Peyer's patch (tissue), 4 donors: ENCODE results near the gene CYREN. TPM values are rescaled to one million over a fixed set of nuclear protein-coding genes. Genes with fewer than 3 reads are reported as not detected.

ENCODE experiments used
- DNase-seq, 3 donors: peaks; one replicate each; pipeline ENCODE4 v3.0.0-alpha.2; 2017 to 2019
- H3K27ac ChIP-seq, 4 donors: fragments of 200-600 bp; sonication (generic); one replicate each; pipeline ENCODE4 v1.5.1; 2016 to 2019
- H3K27me3 ChIP-seq, 2 donors: fragments of 200-600 bp; sonication (generic); one replicate each; pipeline ENCODE4 v1.5.1; 2019
- H3K36me3 ChIP-seq, 3 donors: fragments of 200-600 bp; sonication (generic); one replicate each; pipeline ENCODE4 v1.5.1; 2016 to 2019
- H3K4me1 ChIP-seq, 4 donors: fragments of 200-600 bp; sonication (generic); one replicate each; pipeline ENCODE4 v1.5.1; 2016 to 2019
- H3K4me3 ChIP-seq, 4 donors: fragments of 200-600 bp; sonication (generic); 1 replicate in 3 of 4; 2 replicates in 1 of 4; pipeline ENCODE4 v1.5.1; 2016 to 2019; ENCODE audit warnings: mild to moderate bottlenecking in 1 of 4
- H3K9me3 ChIP-seq, 4 donors: fragments of 200-600 bp; sonication (generic); one replicate each; pipeline ENCODE4 v1.5.1; 2016 to 2019; ENCODE audit warnings: mild to moderate bottlenecking in 1 of 4
- POLR2A ChIP-seq, 2 donors: fragments of 450-650 bp; IDR thresholded peaks; one replicate each; pipeline ENCODE4 v1.5.1; 2017; ENCODE audit warnings: antibody characterized with exemption in 2 of 2, mild to moderate bottlenecking in 2 of 2, moderate library complexity in 2 of 2
- total RNA-seq, 4 donors: library from RNA; depleted of rRNA; stranded (reverse); fragments of >200 nt; gene quantifications; one replicate each; pipeline ENCODE4 v1.1.0, GENCODE V29; 2016
- TF ChIP-seq, protein P1 (sequence below), 6 experiments: fragments of 450-650 bp in 4 of 6; fragments of 200-600 bp in 2 of 6; sonication (generic) in 1 of 6; IDR thresholded peaks; one replicate each; pipeline ENCODE4 v1.5.1; 2017 to 2019; ENCODE audit warnings: antibody characterized with exemption in 6 of 6, mild to moderate bottlenecking in 3 of 6, moderate library complexity in 1 of 6

CYREN gene
- total RNA-seq, 4 donors from 2014 or later, result 32.4 to 66.8 (median 42.5) TPM

- Histone ChIP-seq H3K27me3 (no peaks in the 10 kb centered on the region), H3K9me3 (no peaks in the 10 kb centered on the region), H3K4me3 (no peak overlapping the region), H3K27ac (peak overlapping the region in 3 of 4 donors; percentile 53 to 65 (median 55)), H3K4me1 (peaks cover 3 to 18% (median 10%) of the 10 kb centered on the region in 4 donors), H3K36me3 (peaks cover 0 to 23% (median 0%) of the 10 kb centered on the region in 3 donors)
- no peak for DNase-seq
- TF ChIP-seq, protein P1, sequence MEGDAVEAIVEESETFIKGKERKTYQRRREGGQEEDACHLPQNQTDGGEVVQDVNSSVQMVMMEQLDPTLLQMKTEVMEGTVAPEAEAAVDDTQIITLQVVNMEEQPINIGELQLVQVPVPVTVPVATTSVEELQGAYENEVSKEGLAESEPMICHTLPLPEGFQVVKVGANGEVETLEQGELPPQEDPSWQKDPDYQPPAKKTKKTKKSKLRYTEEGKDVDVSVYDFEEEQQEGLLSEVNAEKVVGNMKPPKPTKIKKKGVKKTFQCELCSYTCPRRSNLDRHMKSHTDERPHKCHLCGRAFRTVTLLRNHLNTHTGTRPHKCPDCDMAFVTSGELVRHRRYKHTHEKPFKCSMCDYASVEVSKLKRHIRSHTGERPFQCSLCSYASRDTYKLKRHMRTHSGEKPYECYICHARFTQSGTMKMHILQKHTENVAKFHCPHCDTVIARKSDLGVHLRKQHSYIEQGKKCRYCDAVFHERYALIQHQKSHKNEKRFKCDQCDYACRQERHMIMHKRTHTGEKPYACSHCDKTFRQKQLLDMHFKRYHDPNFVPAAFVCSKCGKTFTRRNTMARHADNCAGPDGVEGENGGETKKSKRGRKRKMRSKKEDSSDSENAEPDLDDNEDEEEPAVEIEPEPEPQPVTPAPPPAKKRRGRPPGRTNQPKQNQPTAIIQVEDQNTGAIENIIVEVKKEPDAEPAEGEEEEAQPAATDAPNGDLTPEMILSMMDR (IDR thresholded peaks at IDR 0.05), result no peak
- TF ChIP-seq POLR2A (IDR thresholded peaks at IDR 0.05), result no peak
Measured at GRCh38 chr7:135160858-135161653, 9.5 kb downstream of the CYREN start.

DNA sequence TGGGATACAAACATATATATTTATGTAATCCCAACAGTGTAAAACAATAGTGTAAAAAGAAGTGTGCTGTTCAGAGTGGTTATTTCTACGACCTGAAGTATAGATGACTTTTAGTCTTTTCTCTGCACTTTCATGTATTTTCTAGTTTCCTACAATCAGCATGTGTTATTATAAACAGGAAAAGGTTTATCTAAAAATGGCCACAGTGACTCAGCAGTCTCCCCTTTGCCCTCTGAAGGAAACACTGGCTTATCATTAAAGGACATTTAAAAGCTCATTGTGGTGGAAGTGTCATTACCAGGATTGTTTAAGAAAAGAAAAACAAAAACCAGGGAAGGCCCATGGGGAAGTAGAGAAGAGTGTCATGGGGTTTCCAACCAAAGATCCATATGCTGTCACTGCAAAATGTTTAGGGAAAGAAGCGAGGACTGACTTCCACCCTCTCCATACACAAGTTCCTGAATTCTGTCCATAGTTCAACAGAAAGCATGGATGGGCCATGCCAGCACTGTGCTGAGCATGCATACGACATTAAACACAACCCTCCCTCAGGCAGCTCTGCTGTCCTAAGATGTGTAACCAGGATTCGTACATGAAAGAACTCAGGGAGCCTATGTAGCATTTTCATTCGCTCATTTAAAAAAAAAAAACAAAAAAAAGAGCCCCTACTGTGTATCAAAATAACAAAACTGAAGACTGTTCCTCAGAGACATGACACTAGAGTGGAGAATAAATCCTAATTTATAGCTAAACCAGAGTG, 10.2 kb downstream of the CYREN start:
- H3K9me3 ChIP-seq, result no peaks in the 10 kb centered on the region
- TF ChIP-seq POLR2A (IDR thresholded peaks at IDR 0.05), result no peak
- TF ChIP-seq, protein P1 (IDR thresholded peaks at IDR 0.05), result no peak
- no peaks in the 10 kb centered on the region for H3K27me3 ChIP-seq
- H3K27ac ChIP-seq, result peak overlapping the region in 3 of 4 donors; percentile 53 to 65 (median 55)
- H3K36me3 ChIP-seq, result peaks cover 0 to 15% (median 0%) of the 10 kb centered on the region in 3 donors
- DNase-seq, result no peak
- peaks cover 3 to 18% (median 10%) of the 10 kb centered on the region in 4 donors for H3K4me1 ChIP-seq
- no peak overlapping the region for H3K4me3 ChIP-seq

GRCh38 chr7:135159359-135160085, 11.0 kb downstream of the CYREN start:
- TF ChIP-seq, protein P1 (IDR thresholded peaks at IDR 0.05), result no peak
- TF ChIP-seq POLR2A (IDR thresholded peaks at IDR 0.05), result no peak
- peak overlapping the region in 3 of 4 donors; percentile 53 to 65 (median 55) for H3K27ac ChIP-seq
- no peak for DNase-seq
- no peak overlapping the region for H3K4me3 ChIP-seq
- H3K36me3 ChIP-seq, result peaks cover 0 to 8% (median 0%) of the 10 kb centered on the region in 3 donors
- H3K27me3 ChIP-seq, result no peaks in the 10 kb centered on the region
- H3K4me1 ChIP-seq, result peaks cover 3 to 18% (median 10%) of the 10 kb centered on the region in 4 donors
- H3K9me3 ChIP-seq, result no peaks in the 10 kb centered on the region

GRCh38 chr7:135158874-135159273, 11.6 kb downstream of the CYREN start:
- peak overlapping the region in 1 of 4 donors; percentile 36 for H3K27ac ChIP-seq
- TF ChIP-seq, protein P1 (IDR thresholded peaks at IDR 0.05), result no peak
- no peak for TF ChIP-seq POLR2A (IDR thresholded peaks at IDR 0.05)
- peaks cover 3 to 18% (median 10%) of the 10 kb centered on the region in 4 donors for H3K4me1 ChIP-seq

DNA sequence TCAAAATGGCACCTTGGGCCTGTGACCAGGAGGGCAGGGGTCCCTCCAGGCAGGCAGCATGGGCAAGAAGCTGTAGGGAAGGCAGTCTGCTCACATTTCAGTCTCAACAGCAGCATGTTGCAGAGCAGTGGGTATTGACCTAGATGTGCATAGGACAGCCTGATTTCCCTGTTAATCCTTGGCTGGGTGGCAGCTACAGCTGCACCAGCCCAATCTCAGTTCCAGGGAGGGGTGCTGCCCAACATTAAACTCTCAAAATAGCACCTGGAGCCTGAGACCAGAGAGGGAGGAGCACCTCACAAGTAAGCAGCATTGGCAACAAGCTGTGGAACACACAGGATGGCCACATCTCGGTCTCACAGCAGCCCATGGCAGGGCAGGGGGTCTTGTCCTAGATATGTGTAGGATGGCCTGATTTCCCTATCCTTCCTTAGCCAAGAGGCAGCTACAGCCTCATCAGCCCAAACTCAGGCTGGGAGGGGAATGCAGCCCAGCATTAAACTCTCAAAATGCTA, 12.3 kb downstream of the CYREN start:
- Histone ChIP-seq H3K4me3 (no peak overlapping the region), H3K27me3 (no peaks in the 10 kb centered on the region), H3K9me3 (no peaks in the 10 kb centered on the region), H3K36me3 (no peaks in the 10 kb centered on the region), H3K27ac (peak overlapping the region in 1 of 4 donors; percentile 36), H3K4me1 (peaks cover 3 to 18% (median 10%) of the 10 kb centered on the region in 4 donors)
- TF ChIP-seq, protein P1 (IDR thresholded peaks at IDR 0.05), result no peak
- TF ChIP-seq POLR2A (IDR thresholded peaks at IDR 0.05), result no peak
- no peak for DNase-seq

More at GRCh38 chr7:135158874-135159273, 11.6 kb downstream of the CYREN start:
- H3K36me3 ChIP-seq, result peaks cover 0 to 1% (median 0%) of the 10 kb centered on the region in 3 donors
- no peaks in the 10 kb centered on the region for H3K9me3 ChIP-seq
- no peak overlapping the region for H3K4me3 ChIP-seq
- no peaks in the 10 kb centered on the region for H3K27me3 ChIP-seq
- DNase-seq, result no peak
